ENCODE measurements around the gene HPCAL1. TPM values are rescaled to one million over a fixed set of nuclear protein-coding genes. Genes with fewer than 3 reads are reported as not detected.

Gene HPCAL1
- total and polyA plus RNA-seq, 2 donors (not counting 1 experiment from before 2014, with no cell fraction given): 60.3 to 65.1 TPM

- no peaks in the 10 kb centered on the region for H3K36me3 ChIP-seq (replicated peaks in 1 of 2; ENCODE audit: control extremely low read depth in 1 of 2, control insufficient read depth in 1 of 2, extremely low read depth in 1 of 2, insufficient read depth in 2 of 2, low read length in 1 of 2)
- no peaks in the 10 kb centered on the region for H3K27me3 ChIP-seq (replicated peaks in 1 of 4; ENCODE audit: control extremely low read depth in 1 of 4, control insufficient read depth in 3 of 4, insufficient read depth in 4 of 4, low read length in 3 of 4)
- H3K27ac ChIP-seq (ENCODE audit: low read length in 2 of 2): no peak overlapping the region
- peaks cover 6% of the 10 kb centered on the region for H3K4me1 Mint-ChIP-seq
- TF ChIP-seq CTCF (IDR thresholded peaks at IDR 0.05) (no peak), EZH2 (IDR thresholded peaks at IDR 0.05; ENCODE audit: borderline replicate concordance, insufficient read depth, low read depth, low read length, poor library complexity, severe bottlenecking) (no peak)
- peaks cover 0 to 12% of the 10 kb centered on the region in 2 donors for H3K4me1 ChIP-seq (ENCODE audit: control insufficient read depth in 2 of 2, insufficient read depth in 2 of 2, low read length in 2 of 2)
- ATAC-seq (ENCODE audit: low read depth) (no peak), DNase-seq (no peak)
- H3K27me3 Mint-ChIP-seq: no peaks in the 10 kb centered on the region
- no peak overlapping the region for H3K4me3 ChIP-seq (ENCODE audit: control extremely low read depth in 1 of 5, extremely low read depth in 1 of 5, insufficient read depth in 1 of 5, low read depth in 2 of 5, low read length in 4 of 5)
- no peak overlapping the region for H3K27ac Mint-ChIP-seq
- H4K20me1 ChIP-seq (ENCODE audit: control insufficient read depth, insufficient read depth, low read length, poor library complexity, severe bottlenecking): no peaks in the 10 kb centered on the region
- no peaks in the 10 kb centered on the region for H3K79me2 ChIP-seq (ENCODE audit: control insufficient read depth, insufficient read depth, low read length)
- no peaks in the 10 kb centered on the region for H3K9me3 ChIP-seq (ENCODE audit: control extremely low read depth in 1 of 3, control insufficient read depth in 2 of 3, insufficient read depth in 1 of 3, low read length in 2 of 3)
- H3K4me2 ChIP-seq (replicated peaks; ENCODE audit: low read depth, low read length, poor library complexity, severe bottlenecking): no peak overlapping the region
- 92% methylated on average over 2 of the region's 6 CpGs for WGBS (ENCODE audit: insufficient coverage)
- no peak overlapping the region for H2AFZ ChIP-seq (ENCODE audit: insufficient read depth, low read depth, low read length, poor library complexity, severe bottlenecking)
- intact Hi-C loops (cut with micrococcal nuclease): no loop called here
- H3K9ac ChIP-seq (ENCODE audit: low read length): no peak overlapping the region
- ChIA-PET CTCF (no interaction called here), POLR2A (no interaction called here)
- H3K9me3 Mint-ChIP-seq (ENCODE audit: insufficient read depth): no peaks in the 10 kb centered on the region
- no peak overlapping the region for H3K4me3 Mint-ChIP-seq
Measured at GRCh38 chr2:10288606-10289005, 14.1 kb upstream of the HPCAL1 start.

GRCh38 chr2:10289352-10289751, 13.4 kb upstream of the HPCAL1 start:
- Histone ChIP-seq H3K4me1 (ENCODE audit: control insufficient read depth in 2 of 2, insufficient read depth in 2 of 2, low read length in 2 of 2) (peaks cover 0 to 12% of the 10 kb centered on the region in 2 donors), H3K4me2 (replicated peaks; ENCODE audit: low read depth, low read length, poor library complexity, severe bottlenecking) (no peak overlapping the region), H3K79me2 (ENCODE audit: control insufficient read depth, insufficient read depth, low read length) (no peaks in the 10 kb centered on the region), H3K36me3 (replicated peaks in 1 of 2; ENCODE audit: control extremely low read depth in 1 of 2, control insufficient read depth in 1 of 2, extremely low read depth in 1 of 2, insufficient read depth in 2 of 2, low read length in 1 of 2) (no peaks in the 10 kb centered on the region), H3K27ac (ENCODE audit: low read length in 2 of 2) (no peak overlapping the region), H2AFZ (ENCODE audit: insufficient read depth, low read depth, low read length, poor library complexity, severe bottlenecking) (no peak overlapping the region), H3K27me3 (replicated peaks in 1 of 4; ENCODE audit: control extremely low read depth in 1 of 4, control insufficient read depth in 3 of 4, insufficient read depth in 4 of 4, low read length in 3 of 4) (no peaks in the 10 kb centered on the region), H3K9ac (ENCODE audit: low read length) (no peak overlapping the region), H3K9me3 (ENCODE audit: control extremely low read depth in 1 of 3, control insufficient read depth in 2 of 3, insufficient read depth in 1 of 3, low read length in 2 of 3) (peaks cover 0 to 3% (median 3%) of the 10 kb centered on the region in 3 donors), H4K20me1 (ENCODE audit: control insufficient read depth, insufficient read depth, low read length, poor library complexity, severe bottlenecking) (no peaks in the 10 kb centered on the region), H3K4me3 (ENCODE audit: control extremely low read depth in 1 of 5, extremely low read depth in 1 of 5, insufficient read depth in 1 of 5, low read depth in 2 of 5, low read length in 4 of 5) (no peak overlapping the region)
- no peak for TF ChIP-seq CTCF (IDR thresholded peaks at IDR 0.05)
- TF ChIP-seq EZH2 (IDR thresholded peaks at IDR 0.05; ENCODE audit: borderline replicate concordance, insufficient read depth, low read depth, low read length, poor library complexity, severe bottlenecking): no peak
- no peak for DNase-seq
- Mint-ChIP-seq H3K4me1 (peaks cover 6% of the 10 kb centered on the region), H3K27ac (no peak overlapping the region), H3K27me3 (no peaks in the 10 kb centered on the region), H3K4me3 (no peak overlapping the region), H3K9me3 (ENCODE audit: insufficient read depth) (peaks cover under 1% of the 10 kb centered on the region)
- 91% methylated on average over 3 of the region's 6 CpGs for WGBS (ENCODE audit: insufficient coverage)
- POLR2A ChIA-PET: no interaction called here
- CTCF ChIA-PET: no interaction called here
- intact Hi-C loops (cut with micrococcal nuclease): no loop called here
- no peak for ATAC-seq (ENCODE audit: low read depth)
